Ishikawa (cell line): ENCODE results near the gene ZNF253.

Experiments
- CEBPB ChIP-seq: IDR thresholded peaks from 2 replicates; pipeline ENCODE4 v1.6.1; 2012
- TAF1 ChIP-seq: IDR thresholded peaks from 2 replicates; pipeline ENCODE4 v1.6.1; 2012; ENCODE audit warnings: low read depth, mild to moderate bottlenecking
- TEAD4 ChIP-seq: IDR thresholded peaks from 2 replicates; pipeline ENCODE4 v1.6.1; 2012
- YY1 ChIP-seq: IDR thresholded peaks from 2 replicates; pipeline ENCODE4 v1.6.1; 2012; ENCODE audit warnings: low read depth

DNA sequence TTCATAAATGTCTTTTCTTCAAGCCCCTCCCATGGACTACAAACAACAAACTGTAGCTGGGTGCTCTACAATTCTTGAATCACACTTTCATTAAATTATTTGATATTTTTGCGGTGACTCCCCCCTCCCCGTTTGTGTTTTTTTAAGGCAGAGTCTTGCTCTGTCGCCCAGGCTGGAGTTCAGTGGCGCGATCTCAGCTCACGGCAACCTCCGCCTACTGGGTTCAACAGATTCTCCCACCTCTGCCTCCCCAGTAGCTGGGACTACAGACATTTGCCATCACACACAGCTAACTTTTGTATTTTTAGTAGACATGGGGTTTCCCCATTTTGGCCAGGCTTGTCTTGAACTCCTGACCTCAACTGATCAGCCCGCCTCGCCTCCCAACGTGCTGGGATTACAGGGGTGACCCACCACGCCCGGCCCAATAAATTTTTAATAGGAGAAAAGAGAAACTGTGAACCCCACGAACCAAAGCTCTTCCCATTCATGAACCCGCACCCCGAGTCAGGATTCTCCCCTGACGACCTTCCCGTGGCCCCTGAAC is 44.8 kb upstream of the ZNF253 start:
- TF ChIP-seq CEBPB: no peak
- TF ChIP-seq YY1: no peak
- no peak for TF ChIP-seq TAF1
- TF ChIP-seq TEAD4: no peak
